Measurements from ENCODE around the gene CARNS1.

The CARNS1 gene

DNA sequence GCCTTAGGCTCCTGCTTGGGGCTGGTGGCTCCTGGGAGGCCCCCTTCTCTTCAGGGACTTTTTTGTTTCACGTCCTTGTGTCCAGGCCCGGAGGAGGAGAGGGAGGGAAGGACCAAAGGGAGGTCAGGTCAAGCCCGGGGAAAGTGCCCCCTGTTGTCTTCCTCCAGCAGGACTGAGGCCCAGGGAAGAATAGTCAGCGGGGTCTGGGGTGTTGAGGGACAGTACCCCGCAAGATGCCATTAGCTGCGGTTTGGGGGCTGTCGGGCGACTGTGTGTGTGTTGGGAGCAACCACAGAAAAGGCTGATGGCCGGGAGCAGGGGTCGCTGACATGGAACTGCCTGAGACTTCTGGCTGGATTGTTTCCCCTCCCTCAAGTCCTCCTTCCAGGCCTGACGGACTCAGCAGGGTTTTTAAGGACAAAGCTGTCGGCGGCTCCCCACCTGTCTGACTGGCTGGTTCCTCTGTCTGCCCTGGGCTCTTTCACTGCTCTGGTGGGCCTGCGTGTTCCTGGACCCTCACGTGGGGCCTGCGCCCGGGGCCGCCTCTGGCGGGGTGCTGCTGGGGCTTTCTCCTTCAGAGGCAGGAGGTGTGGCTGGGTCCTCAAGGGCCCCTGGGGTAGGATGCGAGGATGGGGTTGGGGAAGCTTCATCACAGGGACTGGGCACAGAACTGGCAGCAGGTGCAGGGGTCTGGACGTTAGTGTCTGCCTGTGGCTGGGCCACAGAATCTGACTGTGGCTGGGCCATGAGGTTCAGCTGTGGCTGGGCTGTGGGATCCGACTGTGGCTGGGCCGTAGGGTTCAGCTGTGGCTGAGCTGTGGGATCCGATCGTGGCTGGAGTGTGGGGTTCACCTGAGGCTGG, 35.5 kb downstream of the CARNS1 start:
- Histone ChIP-seq H3K27ac (replicated peaks) (no peak overlapping the region), H3K27me3 (ENCODE audit: insufficient read depth, poor library complexity, severe bottlenecking) (no peaks in the 10 kb centered on the region), H3K4me3 (replicated peaks; ENCODE audit: insufficient read depth, low read length) (no peak overlapping the region)
- no peak for TF ChIP-seq SPI1 (IDR thresholded peaks at IDR 0.05; ENCODE audit: borderline replicate concordance, low read depth)
- TF ChIP-seq GABPA (IDR thresholded peaks at IDR 0.05; ENCODE audit: low read depth), result no peak
- no peak for TF ChIP-seq POLR2AphosphoS5 (IDR thresholded peaks at IDR 0.05; ENCODE audit: low read depth)
- no peak for TF ChIP-seq CTCF (IDR thresholded peaks at IDR 0.05; ENCODE audit: insufficient read depth, low read length)
- TF ChIP-seq REST (IDR thresholded peaks at IDR 0.05; ENCODE audit: insufficient replicate concordance, low read depth), result no peak
- no peak for DNase-seq (ENCODE audit: low read depth in 1 of 2, low spot score in 1 of 2)

DNA sequence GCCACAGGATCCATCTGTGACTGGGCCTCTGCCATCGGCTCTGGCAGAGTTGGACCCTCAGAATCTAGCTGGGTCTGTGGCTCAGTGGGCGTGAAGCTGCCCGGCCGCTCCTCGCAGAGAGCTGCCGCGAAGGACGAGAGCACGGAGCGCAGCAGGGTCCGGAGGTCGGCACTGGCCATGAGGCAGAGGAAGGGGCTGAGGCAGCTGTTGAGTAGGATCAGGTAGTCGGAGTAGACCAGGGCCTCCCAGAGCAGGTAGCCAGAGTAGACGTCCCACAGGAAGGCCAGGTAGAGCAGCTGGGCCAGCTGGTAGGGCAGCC, 36.1 kb downstream of the CARNS1 start:
- no peaks in the 10 kb centered on the region for H3K27me3 ChIP-seq (ENCODE audit: insufficient read depth, poor library complexity, severe bottlenecking)
- no peak for DNase-seq (ENCODE audit: low read depth in 1 of 2, low spot score in 1 of 2)
- H3K27ac ChIP-seq (replicated peaks), result no peak overlapping the region
- no peak for TF ChIP-seq GABPA (IDR thresholded peaks at IDR 0.05; ENCODE audit: low read depth)
- no peak for TF ChIP-seq REST (IDR thresholded peaks at IDR 0.05; ENCODE audit: insufficient replicate concordance, low read depth)
- no peak for TF ChIP-seq POLR2AphosphoS5 (IDR thresholded peaks at IDR 0.05; ENCODE audit: low read depth)
- no peak for TF ChIP-seq SPI1 (IDR thresholded peaks at IDR 0.05; ENCODE audit: borderline replicate concordance, low read depth)
- TF ChIP-seq CTCF (IDR thresholded peaks at IDR 0.05; ENCODE audit: insufficient read depth, low read length), result no peak
- H3K4me3 ChIP-seq (replicated peaks; ENCODE audit: insufficient read depth, low read length), result no peak overlapping the region

GRCh38 chr11:67452141-67452952, 36.9 kb downstream of the CARNS1 start, which contains the start of gene GPR152:
Gene GPR152 (minus strand): TSS chr11:67452729. CDS start chr11:67452724, 5 bp downstream.
- no peak within 1 kb of the TSS for H3K27ac ChIP-seq (replicated peaks)
- no peaks in the 10 kb centered on the region for H3K27me3 ChIP-seq (ENCODE audit: insufficient read depth, poor library complexity, severe bottlenecking)
- DNase-seq (ENCODE audit: low read depth in 1 of 2, low spot score in 1 of 2), result no peak
- H3K4me3 ChIP-seq (replicated peaks; ENCODE audit: insufficient read depth, low read length), result no peak within 1 kb of the TSS
- TF ChIP-seq SPI1 (IDR thresholded peaks at IDR 0.05; ENCODE audit: borderline replicate concordance, low read depth), result no peak
- no peak for TF ChIP-seq REST (IDR thresholded peaks at IDR 0.05; ENCODE audit: insufficient replicate concordance, low read depth)
- no peak for TF ChIP-seq CTCF (IDR thresholded peaks at IDR 0.05; ENCODE audit: insufficient read depth, low read length)
- TF ChIP-seq POLR2AphosphoS5 (IDR thresholded peaks at IDR 0.05; ENCODE audit: low read depth), result no peak
- TF ChIP-seq GABPA (IDR thresholded peaks at IDR 0.05; ENCODE audit: low read depth), result no peak

All from HL-60 (cell line).